Thyroid gland (tissue), 4 donors: ENCODE data around the gene PCA3. TPM values are rescaled to one million over a fixed set of nuclear protein-coding genes. Genes with fewer than 3 reads are reported as not detected.

Experiments
- DNase-seq, 2 donors: peaks; one replicate each; pipeline ENCODE4 v3.0.0-alpha.2; 2019
- H3K27ac ChIP-seq, 3 donors: fragments of 200-600 bp; sonication (generic); 1 replicate in 2 of 3; 2 replicates in 1 of 3; pipeline ENCODE4 v1.5.1; 2016 to 2019; ENCODE audit warnings: mild to moderate bottlenecking in 1 of 3, moderate library complexity in 1 of 3
- H3K27me3 ChIP-seq: fragments of 200-600 bp; sonication (generic); one replicate; pipeline ENCODE4 v1.5.1; 2019
- H3K36me3 ChIP-seq, 2 donors: fragments of 200-600 bp; sonication (generic); one replicate each; pipeline ENCODE4 v1.5.1; 2016 to 2019
- H3K4me1 ChIP-seq, 2 donors: fragments of 200-600 bp; sonication (generic); one replicate each; pipeline ENCODE4 v1.5.1; 2017 to 2019
- H3K4me3 ChIP-seq, 3 donors: fragments of 200-600 bp; sonication (generic); replicated peaks in 1 of 3; 1 replicate in 2 of 3; 2 replicates in 1 of 3; pipeline ENCODE4 v1.5.1; 2016; ENCODE audit warnings: mild to moderate bottlenecking in 1 of 3
- H3K9me3 ChIP-seq: fragments of 200-600 bp; sonication (generic); one replicate; pipeline ENCODE4 v1.5.1; 2017
- POLR2A ChIP-seq, 2 donors: fragments of 450-650 bp; IDR thresholded peaks; one replicate each; pipeline ENCODE4 v1.6.1; 2017; ENCODE audit warnings: antibody characterized with exemption in 2 of 2, mild to moderate bottlenecking in 2 of 2, moderate library complexity in 1 of 2
- WGBS, 2 donors: methylation state at CpG; one replicate each; pipeline ENCODE4 v1.1.5; 2017; 5-methylcytosine and 5-hydroxymethylcytosine counted together
- intact Hi-C: fragments of 100-400 bp; cut with DNase I; formaldehyde crosslinking; loops from one replicate; pipeline ENCODE4 v1.15.1; 2023
- total RNA-seq, 4 donors: library from RNA; depleted of rRNA; stranded (reverse); fragments of >200 nt; gene quantifications; one replicate each; pipeline ENCODE4 v1.2.3, GENCODE V29; 2016
- TF ChIP-seq, protein P1 (sequence below), 6 experiments: fragments of 200-600 bp in 3 of 6; fragments of 450-650 bp in 3 of 6; sonication (generic) in 3 of 6; IDR thresholded peaks; one replicate each; pipeline ENCODE4 v1.5.1; 2016 to 2019; ENCODE audit warnings: antibody characterized with exemption in 6 of 6, mild to moderate bottlenecking in 2 of 6, inconsistent platforms in 1 of 6, moderate library complexity in 1 of 6

The PCA3 gene
- total RNA-seq, 4 donors from 2014 or later = not detected

DNA sequence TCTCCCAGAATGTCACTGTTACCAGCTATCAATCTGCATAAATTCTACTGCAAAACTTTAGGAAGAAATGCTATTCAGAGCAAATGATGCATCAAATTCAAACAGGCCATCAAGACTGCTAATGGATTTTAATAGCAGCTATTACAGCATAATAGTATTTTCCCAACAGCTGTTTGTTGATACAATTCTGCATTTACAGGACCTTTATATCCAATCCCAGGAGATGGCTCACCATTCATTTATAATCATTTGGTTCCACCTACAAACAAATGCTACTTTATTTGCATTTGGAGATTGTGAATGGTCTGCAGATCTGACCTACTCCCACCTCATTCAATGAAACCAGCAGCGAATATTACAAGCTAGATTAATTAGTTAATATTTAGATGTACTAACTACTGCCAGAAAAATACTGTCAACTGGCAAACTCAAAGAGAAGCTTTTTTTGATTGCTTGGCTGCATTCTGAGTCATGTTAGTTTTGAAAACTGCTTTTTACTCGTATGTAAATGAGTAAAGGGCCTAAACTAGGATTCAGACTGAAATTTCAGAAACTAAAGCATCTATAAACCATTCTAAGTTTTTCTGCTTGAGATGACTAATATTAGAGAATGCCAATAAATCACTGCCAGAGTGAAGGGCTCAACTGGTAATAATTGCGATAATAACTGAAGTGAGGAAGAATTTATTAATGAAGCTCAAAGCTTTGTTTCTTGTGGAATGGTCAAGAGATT is 7.1 kb upstream of the PCA3 start:
- Histone ChIP-seq H3K27me3 (no peaks in the 10 kb centered on the region), H3K4me3 (no peak overlapping the region), H3K9me3 (no peaks in the 10 kb centered on the region), H3K27ac (no peak overlapping the region), H3K36me3 (no peaks in the 10 kb centered on the region), H3K4me1 (no peaks in the 10 kb centered on the region)
- no peak for TF ChIP-seq POLR2A (IDR thresholded peaks at IDR 0.05)
- TF ChIP-seq, protein P1, sequence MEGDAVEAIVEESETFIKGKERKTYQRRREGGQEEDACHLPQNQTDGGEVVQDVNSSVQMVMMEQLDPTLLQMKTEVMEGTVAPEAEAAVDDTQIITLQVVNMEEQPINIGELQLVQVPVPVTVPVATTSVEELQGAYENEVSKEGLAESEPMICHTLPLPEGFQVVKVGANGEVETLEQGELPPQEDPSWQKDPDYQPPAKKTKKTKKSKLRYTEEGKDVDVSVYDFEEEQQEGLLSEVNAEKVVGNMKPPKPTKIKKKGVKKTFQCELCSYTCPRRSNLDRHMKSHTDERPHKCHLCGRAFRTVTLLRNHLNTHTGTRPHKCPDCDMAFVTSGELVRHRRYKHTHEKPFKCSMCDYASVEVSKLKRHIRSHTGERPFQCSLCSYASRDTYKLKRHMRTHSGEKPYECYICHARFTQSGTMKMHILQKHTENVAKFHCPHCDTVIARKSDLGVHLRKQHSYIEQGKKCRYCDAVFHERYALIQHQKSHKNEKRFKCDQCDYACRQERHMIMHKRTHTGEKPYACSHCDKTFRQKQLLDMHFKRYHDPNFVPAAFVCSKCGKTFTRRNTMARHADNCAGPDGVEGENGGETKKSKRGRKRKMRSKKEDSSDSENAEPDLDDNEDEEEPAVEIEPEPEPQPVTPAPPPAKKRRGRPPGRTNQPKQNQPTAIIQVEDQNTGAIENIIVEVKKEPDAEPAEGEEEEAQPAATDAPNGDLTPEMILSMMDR (IDR thresholded peaks at IDR 0.05) = no peak
- 86 to 90% methylated on average over 3 of the region's 3 CpGs for WGBS, 2 donors
- DNase-seq = no peak
- intact Hi-C loops = no loop called here

DNA sequence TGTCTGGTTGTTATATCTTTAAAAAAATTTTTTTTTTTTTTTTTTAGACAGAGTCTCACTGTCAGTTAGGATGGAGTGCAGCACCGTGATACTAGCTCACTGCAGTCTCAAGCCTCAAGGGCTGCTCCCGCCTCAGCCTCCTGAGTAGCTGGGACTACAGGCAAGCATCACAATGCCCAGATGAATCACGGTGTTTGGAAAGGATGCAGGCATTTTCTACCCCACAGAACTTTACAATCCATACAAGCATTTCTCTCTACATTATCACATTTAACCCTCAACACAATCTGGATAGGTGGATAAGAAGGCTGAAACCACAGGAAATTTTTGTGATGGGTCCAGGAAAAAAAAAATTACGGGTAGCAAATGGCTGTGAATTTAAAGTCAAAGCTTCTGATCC is 5.8 kb upstream of the PCA3 start:
- no peak overlapping the region for H3K27ac ChIP-seq
- WGBS, 2 donors = 70 to 74% methylated on average over 4 of the region's 4 CpGs
- no peaks in the 10 kb centered on the region for H3K4me1 ChIP-seq
- no peaks in the 10 kb centered on the region for H3K9me3 ChIP-seq
- H3K27me3 ChIP-seq = no peaks in the 10 kb centered on the region
- no peak overlapping the region for H3K4me3 ChIP-seq
- TF ChIP-seq, protein P1 (IDR thresholded peaks at IDR 0.05) = no peak
- TF ChIP-seq POLR2A (IDR thresholded peaks at IDR 0.05) = no peak
- DNase-seq = no peak
- intact Hi-C loops = no loop called here
- no peaks in the 10 kb centered on the region for H3K36me3 ChIP-seq

DNA sequence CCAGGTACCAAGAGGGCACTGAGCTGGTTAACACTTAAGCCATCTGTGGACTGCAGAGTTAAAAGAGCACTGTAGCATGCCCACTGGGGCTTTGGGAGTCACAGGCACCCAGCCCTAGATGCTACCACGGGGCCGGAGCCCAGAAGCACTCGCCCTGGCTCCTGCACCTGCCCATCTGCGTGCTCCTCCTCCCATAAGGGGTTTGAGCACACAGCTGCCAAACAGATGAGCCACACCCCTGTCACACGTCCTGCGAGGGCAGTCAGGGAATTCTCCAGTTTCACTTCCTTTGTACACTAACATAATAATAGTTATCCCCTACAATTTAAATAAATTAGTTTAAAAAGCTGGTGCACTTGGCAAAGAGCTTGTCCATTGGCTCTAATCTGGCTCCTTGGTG is 4.5 kb upstream of the PCA3 start:
- no peak for TF ChIP-seq POLR2A (IDR thresholded peaks at IDR 0.05)
- TF ChIP-seq, protein P1 (IDR thresholded peaks at IDR 0.05) = no peak
- DNase-seq = no peak
- WGBS, 2 donors = 70 to 71% methylated on average over 6 of the region's 6 CpGs
- Histone ChIP-seq H3K27ac (no peak overlapping the region), H3K36me3 (no peaks in the 10 kb centered on the region), H3K4me1 (no peaks in the 10 kb centered on the region), H3K4me3 (no peak overlapping the region), H3K9me3 (no peaks in the 10 kb centered on the region), H3K27me3 (no peaks in the 10 kb centered on the region)
- intact Hi-C loops = no loop called here

DNA sequence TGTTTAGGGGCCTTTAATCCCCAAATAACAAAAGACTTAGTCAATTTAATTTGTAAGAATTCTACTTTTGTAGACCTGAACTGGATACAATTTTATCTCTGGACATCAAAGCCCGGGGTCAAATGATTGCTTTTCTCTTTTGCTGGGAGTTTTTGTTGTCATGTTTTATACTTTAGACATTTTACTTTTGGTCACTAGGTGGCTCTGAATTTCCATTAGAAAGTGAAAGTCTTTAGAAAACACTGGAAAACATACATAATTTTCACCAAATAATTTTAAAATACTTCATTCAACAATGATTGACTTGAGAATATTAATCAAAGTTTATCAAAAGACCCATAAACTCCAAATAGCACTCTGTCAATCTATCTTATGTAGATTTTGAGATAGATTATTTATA is 2.8 kb upstream of the PCA3 start:
- intact Hi-C loops = no loop called here
- no peak for DNase-seq
- Histone ChIP-seq H3K27me3 (no peaks in the 10 kb centered on the region), H3K36me3 (no peaks in the 10 kb centered on the region), H3K4me1 (no peaks in the 10 kb centered on the region), H3K9me3 (no peaks in the 10 kb centered on the region), H3K27ac (no peak overlapping the region), H3K4me3 (no peak overlapping the region)
- WGBS, 2 donors = 34 to 36% methylated on average over 1 of the region's 1 CpG
- TF ChIP-seq, protein P1 (IDR thresholded peaks at IDR 0.05) = peak in 4 of 6 experiments; percentile 7 to 48 (median 44)
- TF ChIP-seq POLR2A (IDR thresholded peaks at IDR 0.05) = no peak

DNA sequence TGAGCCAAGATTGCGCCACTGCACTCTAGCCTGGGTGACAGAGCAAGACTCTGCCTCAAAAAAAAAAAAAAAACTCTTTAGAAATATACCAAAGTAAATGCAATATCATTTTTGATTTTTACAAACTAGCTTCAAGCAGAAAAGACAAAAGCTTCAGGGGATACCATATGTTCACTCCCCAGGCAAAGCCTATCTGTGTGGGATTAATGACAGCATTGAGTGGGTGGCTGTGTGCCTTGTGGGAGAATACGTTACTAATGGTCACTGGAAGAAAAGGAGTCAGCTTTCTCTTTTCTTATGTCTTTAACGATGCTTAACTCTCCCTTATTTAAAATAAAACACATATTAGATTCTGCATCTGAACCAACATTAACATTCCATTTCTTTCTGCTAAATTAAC is 1.9 kb downstream of the PCA3 start:
- 85 to 90% methylated on average over 3 of the region's 3 CpGs for WGBS, 2 donors
- Histone ChIP-seq H3K4me1 (peaks cover 0 to 4% of the 10 kb centered on the region in 2 donors), H3K27me3 (no peaks in the 10 kb centered on the region), H3K36me3 (no peaks in the 10 kb centered on the region), H3K9me3 (no peaks in the 10 kb centered on the region), H3K4me3 (no peak overlapping the region), H3K27ac (no peak overlapping the region)
- no peak for DNase-seq
- intact Hi-C loops = no loop called here
- TF ChIP-seq POLR2A (IDR thresholded peaks at IDR 0.05) = no peak
- TF ChIP-seq, protein P1 (IDR thresholded peaks at IDR 0.05) = no peak
